Central memory CD4-positive, alpha-beta T cell (primary cell): Measurements from ENCODE around the gene SH3BP2.

ENCODE experiments used
- DNase-seq: peaks from one replicate; pipeline ENCODE4 v3.0.0; 2022

The SH3BP2 gene

GRCh38 chr4:2858451-2859217, 65.7 kb downstream of the SH3BP2 start:
- DNase-seq = no peak

GRCh38 chr4:2859514-2859913, 66.6 kb downstream of the SH3BP2 start:
- DNase-seq = no peak

GRCh38 chr4:2860391-2861348, 67.8 kb downstream of the SH3BP2 start:
- no peak for DNase-seq

GRCh38 chr4:2861631-2862436, 68.9 kb downstream of the SH3BP2 start:
- no peak for DNase-seq

GRCh38 chr4:2862528-2862927, 69.6 kb downstream of the SH3BP2 start:
- DNase-seq = no peak

GRCh38 chr4:2863649-2864048, 70.8 kb downstream of the SH3BP2 start:
- no peak for DNase-seq

GRCh38 chr4:2865196-2865780, 72.4 kb downstream of the SH3BP2 start:
- no peak for DNase-seq

- no peak for DNase-seq
Observed at GRCh38 chr4:2866160-2866861, 73.4 kb downstream of the SH3BP2 start.

GRCh38 chr4:2866891-2867290, 74.0 kb downstream of the SH3BP2 start:
- DNase-seq = no peak

- no peak for DNase-seq
Observed at GRCh38 chr4:2867758-2868491, 75.0 kb downstream of the SH3BP2 start.

- DNase-seq = no peak
Observed at GRCh38 chr4:2868877-2869487, 76.1 kb downstream of the SH3BP2 start.

GRCh38 chr4:2869659-2870058, 76.8 kb downstream of the SH3BP2 start:
- DNase-seq = no peak

- no peak for DNase-seq
Observed at GRCh38 chr4:2870082-2870481, 77.2 kb downstream of the SH3BP2 start.

GRCh38 chr4:2871466-2871865, 78.6 kb downstream of the SH3BP2 start:
- DNase-seq = no peak

GRCh38 chr4:2871911-2872310, 79.0 kb downstream of the SH3BP2 start:
- no peak for DNase-seq

- DNase-seq = no peak
Observed at GRCh38 chr4:2873329-2873728, 80.4 kb downstream of the SH3BP2 start.

GRCh38 chr4:2874861-2875260, 82.0 kb downstream of the SH3BP2 start:
- no peak for DNase-seq

- no peak for DNase-seq
Observed at GRCh38 chr4:2875556-2875955, 82.7 kb downstream of the SH3BP2 start.

GRCh38 chr4:2878346-2878745, 85.5 kb downstream of the SH3BP2 start:
- DNase-seq = no peak

GRCh38 chr4:2879026-2879425, 86.1 kb downstream of the SH3BP2 start:
- DNase-seq = no peak

- DNase-seq = no peak
Observed at GRCh38 chr4:2881431-2881830, 88.5 kb downstream of the SH3BP2 start.
